ENCODE data around the gene NFIL3. TPM values are rescaled to one million over a fixed set of nuclear protein-coding genes. Genes with fewer than 3 reads are reported as not detected.
"Not testable (repeated sequence)": the region's sequence is repeated elsewhere in the genome, so short reads cannot be mapped to it uniquely, and the experiment has no call there.

Gene NFIL3
- total RNA-seq, 2 donors from 2014 or later = 24.6 to 57.8 TPM

GRCh38 chr9:91395106-91395552, 28.5 kb downstream of the NFIL3 start:
- Histone ChIP-seq H3K9me3 (no peaks in the 10 kb centered on the region), H3K27ac (no peak overlapping the region), H3K4me1 (ENCODE audit: control insufficient read depth in 1 of 2, low read depth in 2 of 2) (no peaks in the 10 kb centered on the region), H3K36me3 (no peaks in the 10 kb centered on the region), H3K27me3 (replicated peaks; ENCODE audit: insufficient read depth) (no peaks in the 10 kb centered on the region), H3K4me3 (no peak overlapping the region)
- no peak for TF ChIP-seq CTCF (IDR thresholded peaks at IDR 0.05)
- DNase-seq (ENCODE audit: low spot score) (no peak), ATAC-seq (ENCODE audit: insufficient number of reproducible peaks, low FRiP score, low read depth) (no peak)

GRCh38 chr9:91393826-91394225, 29.8 kb downstream of the NFIL3 start:
- ATAC-seq (ENCODE audit: insufficient number of reproducible peaks, low FRiP score, low read depth) (no peak), DNase-seq (ENCODE audit: low spot score) (no peak)
- H3K27me3 ChIP-seq (replicated peaks; ENCODE audit: insufficient read depth) = no peaks in the 10 kb centered on the region
- TF ChIP-seq CTCF (IDR thresholded peaks at IDR 0.05) = no peak
- no peak overlapping the region for H3K4me3 ChIP-seq
- H3K27ac ChIP-seq = no peak overlapping the region
- H3K36me3 ChIP-seq = no peaks in the 10 kb centered on the region
- no peaks in the 10 kb centered on the region for H3K4me1 ChIP-seq (ENCODE audit: control insufficient read depth in 1 of 2, low read depth in 2 of 2)
- H3K9me3 ChIP-seq = no peaks in the 10 kb centered on the region

- no peaks in the 10 kb centered on the region for H3K4me1 ChIP-seq (ENCODE audit: control insufficient read depth in 1 of 2, low read depth in 2 of 2)
- DNase-seq (ENCODE audit: low spot score) = no peak
These were observed 31.2 kb downstream of the NFIL3 start for GRCh38 chr9:91392435-91392834.

GRCh38 chr9:91391818-91392217, 31.8 kb downstream of the NFIL3 start:
- H3K27ac ChIP-seq = no peak overlapping the region
- DNase-seq (ENCODE audit: low spot score) = no peak
- no peaks in the 10 kb centered on the region for H3K9me3 ChIP-seq
- ATAC-seq (ENCODE audit: insufficient number of reproducible peaks, low FRiP score, low read depth) = no peak
- no peaks in the 10 kb centered on the region for H3K4me1 ChIP-seq (ENCODE audit: control insufficient read depth in 1 of 2, low read depth in 2 of 2)
- H3K4me3 ChIP-seq = no peak overlapping the region
- no peak for TF ChIP-seq CTCF (IDR thresholded peaks at IDR 0.05)
- no peaks in the 10 kb centered on the region for H3K36me3 ChIP-seq
- no peaks in the 10 kb centered on the region for H3K27me3 ChIP-seq (replicated peaks; ENCODE audit: insufficient read depth)

More at GRCh38 chr9:91392435-91392834, 31.2 kb downstream of the NFIL3 start:
- Histone ChIP-seq H3K36me3 (no peaks in the 10 kb centered on the region), H3K4me3 (no peak overlapping the region), H3K27ac (no peak overlapping the region), H3K27me3 (replicated peaks; ENCODE audit: insufficient read depth) (no peaks in the 10 kb centered on the region), H3K9me3 (no peaks in the 10 kb centered on the region)
- no peak for ATAC-seq (ENCODE audit: insufficient number of reproducible peaks, low FRiP score, low read depth)
- no peak for TF ChIP-seq CTCF (IDR thresholded peaks at IDR 0.05)

- Histone ChIP-seq H3K27me3 (replicated peaks; ENCODE audit: insufficient read depth) (no peaks in the 10 kb centered on the region), H3K27ac (no peak overlapping the region), H3K36me3 (no peaks in the 10 kb centered on the region), H3K9me3 (no peaks in the 10 kb centered on the region), H3K4me3 (no peak overlapping the region), H3K4me1 (ENCODE audit: control insufficient read depth in 1 of 2, low read depth in 2 of 2) (no peaks in the 10 kb centered on the region)
- ATAC-seq (ENCODE audit: insufficient number of reproducible peaks, low FRiP score, low read depth) (no peak), DNase-seq (ENCODE audit: low spot score) (no peak)
- no peak for TF ChIP-seq CTCF (IDR thresholded peaks at IDR 0.05)
These were observed 32.2 kb downstream of the NFIL3 start for GRCh38 chr9:91391412-91391811.

- H3K9me3 ChIP-seq; H3K27ac ChIP-seq; H3K27me3 ChIP-seq (replicated peaks; ENCODE audit: insufficient read depth); H3K36me3 ChIP-seq; DNase-seq (ENCODE audit: low spot score); H3K4me1 ChIP-seq (ENCODE audit: control insufficient read depth in 1 of 2, low read depth in 2 of 2); H3K4me3 ChIP-seq; ATAC-seq (ENCODE audit: insufficient number of reproducible peaks, low FRiP score, low read depth): not testable (repeated sequence)
These were observed 33.9 kb downstream of the NFIL3 start for GRCh38 chr9:91389686-91390085.

All from thoracic aorta (tissue), 2 donors.